ENCODE measurements around the gene DMTF1. TPM values are rescaled to one million over a fixed set of nuclear protein-coding genes. Genes with fewer than 3 reads are reported as not detected.

The DMTF1 gene
- 87.6 TPM for polyA plus RNA-seq (2013, experiment 1 of 2)
- 85.8 TPM for polyA plus RNA-seq (2013, experiment 2 of 2)

- Histone ChIP-seq H3K27ac (replicated peaks; ENCODE audit: low read length) (peak within 1 kb of the TSS; percentile 100), H2BK5ac (ENCODE audit: low read length) (peak within 1 kb of the TSS; percentile 88), H3K4ac (ENCODE audit: low read length) (peak within 1 kb of the TSS; percentile 95), H2BK12ac (ENCODE audit: low read length) (peak within 1 kb of the TSS; percentile 87), H4K8ac (ENCODE audit: low read depth, low read length) (peak within 1 kb of the TSS; percentile 52), H3K9me3 (replicated peaks in 1 of 2; ENCODE audit: control insufficient read depth in 2 of 2, insufficient read depth in 1 of 2, low read depth in 1 of 2, low read length in 2 of 2) (no peaks in the 10 kb centered on the region), H4K91ac (ENCODE audit: low read depth, low read length, poor library complexity) (peak within 1 kb of the TSS; percentile 98), H3K36me3 (replicated peaks in 1 of 2; ENCODE audit: control insufficient read depth in 2 of 2, insufficient read depth in 2 of 2, low read length in 2 of 2) (peaks cover 0 to 34% of the 10 kb centered on the region in 2 donors), H3K4me1 (ENCODE audit: control insufficient read depth in 2 of 2, insufficient read depth in 1 of 2, low read depth in 1 of 2, low read length in 2 of 2) (peaks cover 0 to 12% of the 10 kb centered on the region in 2 donors), H3K9ac (ENCODE audit: low read depth, low read length, poor library complexity) (peak within 1 kb of the TSS; percentile 100), H2AK5ac (ENCODE audit: low read depth, low read length) (peak within 1 kb of the TSS; percentile 89), H3K79me1 (ENCODE audit: low read depth, low read length) (no peaks in the 10 kb centered on the region), H3K4me3 (ENCODE audit: low read length in 2 of 2) (peak within 1 kb of the TSS; percentile 96 to 99), H3K27me3 (ENCODE audit: control insufficient read depth in 3 of 3, insufficient read depth in 3 of 3, low read depth in 1 of 3, low read length in 3 of 3) (no peaks in the 10 kb centered on the region), H3K18ac (ENCODE audit: low read length) (peak within 1 kb of the TSS; percentile 100), H3K23ac (ENCODE audit: low read depth, low read length, poor library complexity) (peak within 1 kb of the TSS; percentile 99), H2BK15ac (ENCODE audit: low read length) (no peak within 1 kb of the TSS), H2AFZ (ENCODE audit: low read length) (peak within 1 kb of the TSS; percentile 94), H2BK120ac (ENCODE audit: low read depth, low read length) (peak within 1 kb of the TSS; percentile 97), H3K14ac (ENCODE audit: low read length) (peak within 1 kb of the TSS; percentile 91), H3K4me2 (ENCODE audit: insufficient read depth, low read length, poor library complexity, severe bottlenecking) (peak within 1 kb of the TSS; percentile 83)
- WGBS, 2 donors (ENCODE audit: extremely low coverage in 2 of 2, insufficient read length in 2 of 2, insufficient replicate concordance in 1 of 2): no CpG with 5 or more reads among the region's 71 CpGs
- peak; percentile 89 for DNase-seq (ENCODE audit: low spot score)
Observed at GRCh38 chr7:87152112-87152896, at the start of gene DMTF1. Gene DMTF1, plus strand, starts transcription at chr7:87152453. Its CDS starts 12,489 bp downstream, at chr7:87164942.

- Histone ChIP-seq H3K79me1 (ENCODE audit: low read depth, low read length) (no peaks in the 10 kb centered on the region), H3K4ac (ENCODE audit: low read length) (no peak overlapping the region), H3K18ac (ENCODE audit: low read length) (no peak overlapping the region), H3K4me1 (ENCODE audit: control insufficient read depth in 2 of 2, insufficient read depth in 1 of 2, low read depth in 1 of 2, low read length in 2 of 2) (no peaks in the 10 kb centered on the region), H3K9ac (ENCODE audit: low read depth, low read length, poor library complexity) (no peak overlapping the region), H4K8ac (ENCODE audit: low read depth, low read length) (no peak overlapping the region), H3K9me3 (replicated peaks in 1 of 2; ENCODE audit: control insufficient read depth in 2 of 2, insufficient read depth in 1 of 2, low read depth in 1 of 2, low read length in 2 of 2) (peaks cover 0 to 2% of the 10 kb centered on the region in 2 donors), H3K36me3 (replicated peaks in 1 of 2; ENCODE audit: control insufficient read depth in 2 of 2, insufficient read depth in 2 of 2, low read length in 2 of 2) (no peaks in the 10 kb centered on the region), H3K27ac (replicated peaks; ENCODE audit: low read length) (no peak overlapping the region), H3K27me3 (ENCODE audit: control insufficient read depth in 3 of 3, insufficient read depth in 3 of 3, low read depth in 1 of 3, low read length in 3 of 3) (no peaks in the 10 kb centered on the region), H2AK5ac (ENCODE audit: low read depth, low read length) (no peak overlapping the region), H2AFZ (ENCODE audit: low read length) (no peak overlapping the region), H2BK15ac (ENCODE audit: low read length) (no peak overlapping the region), H4K91ac (ENCODE audit: low read depth, low read length, poor library complexity) (no peak overlapping the region), H2BK12ac (ENCODE audit: low read length) (no peak overlapping the region), H3K14ac (ENCODE audit: low read length) (no peak overlapping the region), H3K4me3 (ENCODE audit: low read length in 2 of 2) (no peak overlapping the region), H3K23ac (ENCODE audit: low read depth, low read length, poor library complexity) (no peak overlapping the region), H2BK120ac (ENCODE audit: low read depth, low read length) (no peak overlapping the region), H3K4me2 (ENCODE audit: insufficient read depth, low read length, poor library complexity, severe bottlenecking) (no peak overlapping the region), H2BK5ac (ENCODE audit: low read length) (no peak overlapping the region)
- no CpG with 5 or more reads among the region's 1 CpG for WGBS, 2 donors (ENCODE audit: extremely low coverage in 2 of 2, insufficient read length in 2 of 2, insufficient replicate concordance in 1 of 2)
- no peak for DNase-seq (ENCODE audit: low spot score)
Observed at GRCh38 chr7:87105401-87105800, 46.9 kb upstream of the DMTF1 start.

GRCh38 chr7:87106974-87107612 is 45.2 kb upstream of the DMTF1 start:
- Histone ChIP-seq H2BK12ac (ENCODE audit: low read length) (no peak overlapping the region), H3K14ac (ENCODE audit: low read length) (no peak overlapping the region), H3K36me3 (replicated peaks in 1 of 2; ENCODE audit: control insufficient read depth in 2 of 2, insufficient read depth in 2 of 2, low read length in 2 of 2) (no peaks in the 10 kb centered on the region), H3K18ac (ENCODE audit: low read length) (no peak overlapping the region), H3K23ac (ENCODE audit: low read depth, low read length, poor library complexity) (no peak overlapping the region), H4K8ac (ENCODE audit: low read depth, low read length) (no peak overlapping the region), H3K27ac (replicated peaks; ENCODE audit: low read length) (no peak overlapping the region), H4K91ac (ENCODE audit: low read depth, low read length, poor library complexity) (no peak overlapping the region), H3K4me1 (ENCODE audit: control insufficient read depth in 2 of 2, insufficient read depth in 1 of 2, low read depth in 1 of 2, low read length in 2 of 2) (no peaks in the 10 kb centered on the region), H3K9ac (ENCODE audit: low read depth, low read length, poor library complexity) (no peak overlapping the region), H3K27me3 (ENCODE audit: control insufficient read depth in 3 of 3, insufficient read depth in 3 of 3, low read depth in 1 of 3, low read length in 3 of 3) (no peaks in the 10 kb centered on the region), H2BK15ac (ENCODE audit: low read length) (no peak overlapping the region), H2BK5ac (ENCODE audit: low read length) (no peak overlapping the region), H3K4me3 (ENCODE audit: low read length in 2 of 2) (no peak overlapping the region), H3K4me2 (ENCODE audit: insufficient read depth, low read length, poor library complexity, severe bottlenecking) (no peak overlapping the region), H3K4ac (ENCODE audit: low read length) (no peak overlapping the region), H2AFZ (ENCODE audit: low read length) (no peak overlapping the region), H2AK5ac (ENCODE audit: low read depth, low read length) (no peak overlapping the region), H2BK120ac (ENCODE audit: low read depth, low read length) (no peak overlapping the region), H3K79me1 (ENCODE audit: low read depth, low read length) (no peaks in the 10 kb centered on the region), H3K9me3 (replicated peaks in 1 of 2; ENCODE audit: control insufficient read depth in 2 of 2, insufficient read depth in 1 of 2, low read depth in 1 of 2, low read length in 2 of 2) (peaks cover 0 to 2% of the 10 kb centered on the region in 2 donors)
- WGBS, 2 donors (ENCODE audit: extremely low coverage in 2 of 2, insufficient read length in 2 of 2, insufficient replicate concordance in 1 of 2): no CpG with 5 or more reads among the region's 4 CpGs
- no peak for DNase-seq (ENCODE audit: low spot score)
